ENCODE measurements around the gene FES.

Gene FES

GRCh38 chr15:90878660-90879059 is 5.6 kb upstream of the FES start:
- in situ Hi-C loops (cut with HindIII; ENCODE audit: low sequenced_read_pairs): no loop called here
- DNase-seq (ENCODE audit: low read depth): no peak
- TF ChIP-seq CTCF (IDR thresholded peaks at IDR 0.05; ENCODE audit: low read depth, low read length, missing control alignments): no peak
- H3K4me3 ChIP-seq (ENCODE audit: low read depth, low read length): no peak overlapping the region

- DNase-seq (ENCODE audit: low read depth): no peak
- TF ChIP-seq CTCF (IDR thresholded peaks at IDR 0.05; ENCODE audit: low read depth, low read length, missing control alignments): no peak
- H3K4me3 ChIP-seq (ENCODE audit: low read depth, low read length): no peak overlapping the region
- in situ Hi-C loops (cut with HindIII; ENCODE audit: low sequenced_read_pairs): no loop called here
Observed at GRCh38 chr15:90879730-90880366, 4.5 kb upstream of the FES start.

- no peak for DNase-seq (ENCODE audit: low read depth)
- H3K4me3 ChIP-seq (ENCODE audit: low read depth, low read length): no peak overlapping the region
- in situ Hi-C loops (cut with HindIII; ENCODE audit: low sequenced_read_pairs): no loop called here
- no peak for TF ChIP-seq CTCF (IDR thresholded peaks at IDR 0.05; ENCODE audit: low read depth, low read length, missing control alignments)
Observed at GRCh38 chr15:90880381-90881145, 3.7 kb upstream of the FES start.

- in situ Hi-C loops (cut with HindIII; ENCODE audit: low sequenced_read_pairs): no loop called here
- TF ChIP-seq CTCF (IDR thresholded peaks at IDR 0.05; ENCODE audit: low read depth, low read length, missing control alignments): no peak
- H3K4me3 ChIP-seq (ENCODE audit: low read depth, low read length): no peak overlapping the region
- DNase-seq (ENCODE audit: low read depth): no peak
Observed at GRCh38 chr15:90881181-90881977, 2.9 kb upstream of the FES start.

- no peak overlapping the region for H3K4me3 ChIP-seq (ENCODE audit: low read depth, low read length)
- in situ Hi-C loops (cut with HindIII; ENCODE audit: low sequenced_read_pairs): no loop called here
- no peak for TF ChIP-seq CTCF (IDR thresholded peaks at IDR 0.05; ENCODE audit: low read depth, low read length, missing control alignments)
- DNase-seq (ENCODE audit: low read depth): no peak
Observed at GRCh38 chr15:90881978-90882721, 2.2 kb upstream of the FES start.
